Measurements from ENCODE around the gene CALR. TPM values are rescaled to one million over a fixed set of nuclear protein-coding genes. Genes with fewer than 3 reads are reported as not detected.

Gene CALR
- total RNA-seq, 2 experiments from 2014 or later, result 726 to 779 TPM

DNA sequence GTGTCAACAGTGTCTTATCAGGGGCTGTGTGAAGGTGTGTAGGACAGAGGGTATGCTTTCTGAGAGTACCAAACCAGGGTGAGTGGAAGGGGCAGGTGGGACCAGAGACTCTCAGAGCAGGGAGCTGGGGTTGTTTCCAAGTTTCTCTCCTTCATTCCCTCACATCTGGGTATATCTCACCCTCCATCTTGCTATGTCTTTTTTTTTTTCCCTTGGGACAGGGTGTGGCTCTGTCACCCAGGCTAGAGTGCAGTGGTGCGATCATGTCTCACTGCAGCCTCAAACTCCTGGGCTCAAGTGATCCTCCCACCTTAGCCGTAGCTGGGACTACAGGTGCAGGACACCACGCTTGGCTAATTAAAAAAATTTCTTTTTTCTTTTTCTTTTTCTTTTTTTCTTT lies 41.6 kb downstream of the CALR start:
- POLR2A ChIA-PET, result no interaction called here
- Mint-ChIP-seq H3K4me3 (no peak overlapping the region), H3K36me3 (ENCODE audit: low read depth) (no peaks in the 10 kb centered on the region), H3K9me3 (no peaks in the 10 kb centered on the region), H3K4me1 (no peaks in the 10 kb centered on the region), H3K27ac (no peak overlapping the region), H3K27me3 (peaks cover 7% of the 10 kb centered on the region)
- CTCF ChIA-PET, result interaction anchor here (1.9 to 10.8 kb wide), 2 partner anchors 14 to 114 kb away, joined by 7 to 98 read pairs; partner anchors contain the start of gene DAND5
- no peak for DNase-seq

- no peaks in the 10 kb centered on the region for H3K4me1 Mint-ChIP-seq
- H3K27ac Mint-ChIP-seq, result no peak overlapping the region
- DNase-seq, result no peak
- CTCF ChIA-PET, result interaction anchor here (0.7 to 10.8 kb wide), 5 partner anchors 16 to 112 kb away, joined by 3 to 98 read pairs (median 3); partner anchors contain the start of gene DAND5
- POLR2A ChIA-PET, result no interaction called here
- no peak overlapping the region for H3K4me3 Mint-ChIP-seq
- no peaks in the 10 kb centered on the region for H3K9me3 Mint-ChIP-seq
- H3K27me3 Mint-ChIP-seq, result peaks cover 1% of the 10 kb centered on the region
- H3K36me3 Mint-ChIP-seq (ENCODE audit: low read depth), result no peaks in the 10 kb centered on the region
These were observed 44.2 kb downstream of the CALR start for GRCh38 chr19:12982648-12983047.

DNA sequence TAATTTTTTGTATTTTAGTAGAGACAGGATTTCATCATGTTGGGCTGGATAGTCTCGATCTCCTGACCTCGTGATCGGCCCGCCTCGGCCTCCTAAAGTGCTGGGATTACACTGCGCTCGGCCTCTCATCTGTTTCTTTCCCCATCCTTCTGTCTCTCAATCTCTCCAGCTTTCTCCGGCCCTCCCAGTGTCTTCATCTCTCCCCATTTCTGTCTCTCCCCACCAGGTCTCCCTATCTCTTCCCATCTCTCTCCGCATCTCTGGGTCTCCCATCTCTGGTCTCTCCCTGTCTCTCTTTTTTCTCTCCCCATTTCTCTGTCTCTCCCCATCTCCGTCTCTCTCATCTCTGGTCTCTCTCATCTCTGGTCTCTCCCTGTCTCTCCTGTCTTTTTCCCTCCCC lies 44.7 kb downstream of the CALR start:
- Mint-ChIP-seq H3K9me3 (no peaks in the 10 kb centered on the region), H3K27ac (no peak overlapping the region), H3K4me3 (no peak overlapping the region), H3K27me3 (no peaks in the 10 kb centered on the region), H3K4me1 (no peaks in the 10 kb centered on the region), H3K36me3 (ENCODE audit: low read depth) (no peaks in the 10 kb centered on the region)
- POLR2A ChIA-PET, result no interaction called here
- CTCF ChIA-PET, result interaction anchor here (0.7 to 10.8 kb wide), 4 partner anchors 17 to 78 kb away, joined by 3 to 98 read pairs (median 10); partner anchors contain the start of gene DAND5
- no peak for DNase-seq

GRCh38 chr19:12983542-12984142 lies 45.2 kb downstream of the CALR start:
- no peaks in the 10 kb centered on the region for H3K4me1 Mint-ChIP-seq
- no peak overlapping the region for H3K4me3 Mint-ChIP-seq
- no peaks in the 10 kb centered on the region for H3K27me3 Mint-ChIP-seq
- ChIA-PET CTCF (interaction anchor here (0.5 to 10.8 kb wide), 5 partner anchors 17 to 166 kb away, joined by 3 to 98 read pairs (median 3); partner anchors contain the start of gene DAND5), POLR2A (interaction anchor here (0.5 kb wide), 1 partner anchor 12 kb away, joined by 4 read pairs; no protein-coding TSS in a partner anchor)
- H3K9me3 Mint-ChIP-seq, result no peaks in the 10 kb centered on the region
- H3K27ac Mint-ChIP-seq, result no peak overlapping the region
- H3K36me3 Mint-ChIP-seq (ENCODE audit: low read depth), result no peaks in the 10 kb centered on the region
- peak; percentile 73 for DNase-seq

DNA sequence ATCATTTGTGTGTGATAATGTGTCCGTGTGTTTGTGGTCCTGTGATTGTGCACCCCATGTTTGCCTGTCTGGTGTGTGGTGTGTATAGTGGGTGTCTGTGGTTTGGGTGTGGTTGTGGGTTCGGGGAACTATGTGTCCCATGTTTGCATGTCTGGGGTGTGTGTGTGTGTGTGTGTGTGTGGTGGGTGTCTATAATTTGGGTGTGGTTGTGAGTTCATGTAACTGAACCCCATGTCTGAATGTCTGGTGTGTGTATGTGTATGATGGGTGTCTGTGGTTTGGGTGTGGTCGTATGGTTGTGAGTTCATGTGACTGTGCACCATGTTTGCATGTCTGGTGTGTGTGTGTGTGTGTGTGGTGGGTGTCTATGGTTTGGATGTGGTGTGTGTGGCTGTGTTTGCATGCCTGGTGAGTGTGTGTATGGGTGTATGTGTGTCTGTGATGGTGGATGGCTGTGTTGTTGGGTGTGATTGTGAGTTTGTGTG lies 45.8 kb downstream of the CALR start:
- H3K27me3 Mint-ChIP-seq, result no peaks in the 10 kb centered on the region
- no peak for DNase-seq
- no peak overlapping the region for H3K4me3 Mint-ChIP-seq
- H3K36me3 Mint-ChIP-seq (ENCODE audit: low read depth), result no peaks in the 10 kb centered on the region
- H3K27ac Mint-ChIP-seq, result no peak overlapping the region
- H3K9me3 Mint-ChIP-seq, result no peaks in the 10 kb centered on the region
- ChIA-PET POLR2A (interaction anchor here (0.5 kb wide), 1 partner anchor 13 kb away, joined by 4 read pairs; no protein-coding TSS in a partner anchor), CTCF (interaction anchor here (0.5 to 10.8 kb wide), 4 partner anchors 18 to 166 kb away, joined by 3 to 98 read pairs (median 10); partner anchors contain the start of gene DAND5)
- H3K4me1 Mint-ChIP-seq, result no peaks in the 10 kb centered on the region

- Mint-ChIP-seq H3K36me3 (ENCODE audit: low read depth) (no peaks in the 10 kb centered on the region), H3K27me3 (no peaks in the 10 kb centered on the region), H3K4me1 (no peaks in the 10 kb centered on the region), H3K4me3 (no peak overlapping the region), H3K9me3 (no peaks in the 10 kb centered on the region), H3K27ac (no peak overlapping the region)
- ChIA-PET CTCF (interaction anchor here (0.9 to 2.1 kb wide), 3 partner anchors 9 to 95 kb away, joined by 3 to 10 read pairs (median 4); no protein-coding TSS in a partner anchor), POLR2A (no interaction called here)
- no peak for DNase-seq
These were observed 46.3 kb downstream of the CALR start for GRCh38 chr19:12984683-12985048.

GRCh38 chr19:12985049-12985776 lies 46.8 kb downstream of the CALR start:
- Mint-ChIP-seq H3K4me1 (no peaks in the 10 kb centered on the region), H3K4me3 (no peak overlapping the region)
- DNase-seq, result no peak

GRCh38 chr19:12986726-12987125 lies 48.3 kb downstream of the CALR start:
- no peak overlapping the region for H3K4me3 Mint-ChIP-seq
- H3K27ac Mint-ChIP-seq, result no peak overlapping the region
- ChIA-PET POLR2A (no interaction called here), CTCF (interaction anchor here (2.1 kb wide), 1 partner anchor 74 kb away, joined by 10 read pairs; no protein-coding TSS in a partner anchor)
- DNase-seq, result no peak
- no peaks in the 10 kb centered on the region for H3K4me1 Mint-ChIP-seq
- H3K9me3 Mint-ChIP-seq, result no peaks in the 10 kb centered on the region
- no peaks in the 10 kb centered on the region for H3K36me3 Mint-ChIP-seq (ENCODE audit: low read depth)
- no peaks in the 10 kb centered on the region for H3K27me3 Mint-ChIP-seq

More at GRCh38 chr19:12985049-12985776, 46.8 kb downstream of the CALR start:
- CTCF ChIA-PET, result interaction anchor here (0.9 to 2.1 kb wide), 3 partner anchors 9 to 94 kb away, joined by 3 to 10 read pairs (median 4); no protein-coding TSS in a partner anchor
- Mint-ChIP-seq H3K9me3 (no peaks in the 10 kb centered on the region), H3K36me3 (ENCODE audit: low read depth) (no peaks in the 10 kb centered on the region), H3K27me3 (no peaks in the 10 kb centered on the region), H3K27ac (no peak overlapping the region)
- POLR2A ChIA-PET, result no interaction called here

- Mint-ChIP-seq H3K4me3 (no peak overlapping the region), H3K27me3 (no peaks in the 10 kb centered on the region), H3K9me3 (no peaks in the 10 kb centered on the region), H3K36me3 (ENCODE audit: low read depth) (no peaks in the 10 kb centered on the region), H3K27ac (no peak overlapping the region), H3K4me1 (no peaks in the 10 kb centered on the region)
- CTCF ChIA-PET, result no interaction called here
- POLR2A ChIA-PET, result no interaction called here
- DNase-seq, result no peak
These were observed 48.8 kb downstream of the CALR start for GRCh38 chr19:12987190-12987589.

DNA sequence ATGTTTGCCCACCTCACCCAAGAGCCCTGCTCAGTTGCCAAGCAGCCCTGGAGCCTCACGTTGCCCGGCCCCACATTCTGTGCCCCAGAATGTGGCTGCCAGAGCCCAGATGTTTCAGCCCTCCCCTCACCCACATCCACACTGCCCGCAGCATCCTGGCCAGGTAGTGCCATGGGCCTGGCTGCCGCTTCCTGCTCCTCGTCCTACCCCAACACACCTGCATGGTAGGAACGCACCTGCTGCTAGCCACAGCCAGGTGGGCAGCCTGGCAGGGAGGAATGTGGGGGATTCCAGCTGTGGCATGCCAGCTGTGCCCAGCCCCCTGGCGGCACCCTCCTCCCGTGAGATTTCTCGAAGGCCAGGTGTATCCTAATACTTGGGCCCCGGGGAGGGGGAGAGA lies 49.4 kb downstream of the CALR start:
- no peak overlapping the region for H3K27ac Mint-ChIP-seq

DNA sequence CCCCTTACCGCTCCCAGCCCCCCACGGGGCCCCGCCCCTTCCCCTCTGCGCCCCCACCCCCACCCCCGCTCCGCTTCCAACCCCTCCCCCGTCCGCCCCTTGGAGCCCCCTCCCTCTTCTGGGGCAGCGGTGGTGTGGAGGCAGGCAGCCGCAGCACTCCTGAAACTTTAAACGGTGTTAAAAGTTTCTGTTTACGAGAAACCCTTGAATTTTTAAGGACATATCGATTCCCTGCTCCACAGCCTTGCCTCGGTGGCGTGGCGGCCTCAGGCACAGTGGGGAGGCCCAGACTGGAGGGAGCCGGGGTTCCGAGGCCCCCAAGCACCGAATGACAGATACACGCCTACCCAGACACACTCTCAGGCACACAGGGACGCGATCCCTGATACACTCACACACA lies 52.0 kb downstream of the CALR start:
- H3K36me3 Mint-ChIP-seq (ENCODE audit: low read depth), result peaks cover 3% of the 10 kb centered on the region
- H3K27me3 Mint-ChIP-seq, result peaks cover 16% of the 10 kb centered on the region
- H3K4me1 Mint-ChIP-seq, result peaks cover 7% of the 10 kb centered on the region
- ChIA-PET CTCF (no interaction called here), POLR2A (no interaction called here)
- no peaks in the 10 kb centered on the region for H3K9me3 Mint-ChIP-seq
- no peak overlapping the region for H3K27ac Mint-ChIP-seq
- no peak overlapping the region for H3K4me3 Mint-ChIP-seq
- no peak for DNase-seq

More for the DNA sequence above, 49.4 kb downstream of the CALR start:
- Mint-ChIP-seq H3K36me3 (ENCODE audit: low read depth) (no peaks in the 10 kb centered on the region), H3K27me3 (no peaks in the 10 kb centered on the region), H3K9me3 (no peaks in the 10 kb centered on the region), H3K4me3 (no peak overlapping the region), H3K4me1 (no peaks in the 10 kb centered on the region)
- CTCF ChIA-PET, result no interaction called here
- POLR2A ChIA-PET, result no interaction called here
- DNase-seq, result no peak

GRCh38 chr19:12990853-12991252 lies 52.4 kb downstream of the CALR start:
- peaks cover 17% of the 10 kb centered on the region for H3K27me3 Mint-ChIP-seq
- peaks cover 7% of the 10 kb centered on the region for H3K4me1 Mint-ChIP-seq
- no peaks in the 10 kb centered on the region for H3K9me3 Mint-ChIP-seq
- no peak for DNase-seq
- POLR2A ChIA-PET, result no interaction called here
- H3K27ac Mint-ChIP-seq, result no peak overlapping the region
- CTCF ChIA-PET, result no interaction called here
- H3K36me3 Mint-ChIP-seq (ENCODE audit: low read depth), result peaks cover 3% of the 10 kb centered on the region
- no peak overlapping the region for H3K4me3 Mint-ChIP-seq

GRCh38 chr19:12991296-12991695 lies 52.9 kb downstream of the CALR start:
- Mint-ChIP-seq H3K36me3 (ENCODE audit: low read depth) (peaks cover 3% of the 10 kb centered on the region), H3K27me3 (peaks cover 20% of the 10 kb centered on the region), H3K27ac (no peak overlapping the region), H3K4me1 (peaks cover 7% of the 10 kb centered on the region), H3K4me3 (no peak overlapping the region), H3K9me3 (no peaks in the 10 kb centered on the region)
- ChIA-PET CTCF (no interaction called here), POLR2A (no interaction called here)
- no peak for DNase-seq

Measured in activated CD4-positive, alpha-beta T cell treated with anti-CD3 and anti-CD28 coated beads, Interleukin-2, amount 10 ng/mL, durations not matched to agents 7 days and 5 days (primary cell).